Measurements from ENCODE around the gene MAD1L1.

MAD1L1 gene

DNA sequence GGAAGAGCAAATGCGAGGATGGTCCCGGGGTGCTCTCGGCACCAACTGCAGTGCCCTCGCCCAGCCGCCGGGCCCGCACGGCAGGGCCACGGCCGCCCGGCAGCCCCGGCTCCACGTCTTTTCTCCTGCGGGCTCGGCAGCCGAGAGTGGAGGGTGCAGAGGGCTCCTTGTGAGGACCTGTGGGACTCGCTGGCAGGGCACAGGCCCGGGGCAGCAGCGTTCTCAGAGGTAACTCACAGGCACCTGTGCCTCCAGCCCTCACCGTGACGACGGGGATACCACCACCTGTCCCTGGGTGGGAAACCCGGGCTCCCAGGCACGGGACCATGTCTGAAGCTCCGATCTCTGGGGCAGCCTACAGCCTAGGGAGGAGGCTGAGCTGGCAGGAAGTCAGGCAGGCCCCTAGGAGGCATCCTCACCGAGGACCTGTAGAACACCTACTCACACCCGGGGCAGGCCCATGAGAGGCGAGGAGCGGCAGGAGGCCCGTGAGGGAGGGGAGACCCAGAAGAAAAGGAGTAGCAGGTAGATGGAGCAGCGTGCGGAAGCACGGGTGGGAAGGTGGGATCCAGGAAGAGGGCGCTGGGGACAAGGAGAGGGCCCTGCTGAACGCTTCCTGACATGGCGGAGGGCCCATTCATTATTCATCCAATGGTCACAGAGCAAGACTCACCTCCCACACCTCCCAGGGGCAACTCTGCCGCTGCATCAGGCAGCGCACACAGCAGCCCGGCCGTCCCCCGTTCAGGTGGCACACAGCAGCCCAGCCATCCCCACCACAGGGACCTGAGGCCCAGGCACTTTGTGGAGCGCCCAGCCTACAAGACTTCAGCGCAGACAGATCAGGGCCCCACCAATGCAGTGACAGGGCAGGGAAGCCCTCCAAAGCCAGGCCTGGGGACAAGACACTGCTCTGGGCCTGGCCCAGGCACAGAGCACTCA is 244.9 kb downstream of the MAD1L1 start:
- TF ChIP-seq CTCF (IDR thresholded peaks at IDR 0.05; ENCODE audit: borderline replicate concordance, insufficient read depth, low read depth, low read length), result no peak

GRCh38 chr7:1987084-1987535 is 245.6 kb downstream of the MAD1L1 start:
- H3K4me3 ChIP-seq (ENCODE audit: low read depth, low read length), result no peak overlapping the region
- no peak for TF ChIP-seq CTCF (IDR thresholded peaks at IDR 0.05; ENCODE audit: borderline replicate concordance, insufficient read depth, low read depth, low read length)

More for the DNA sequence above, 244.9 kb downstream of the MAD1L1 start:
- H3K4me3 ChIP-seq (ENCODE audit: low read depth, low read length), result no peak overlapping the region

- no peak for TF ChIP-seq CTCF (IDR thresholded peaks at IDR 0.05; ENCODE audit: borderline replicate concordance, insufficient read depth, low read depth, low read length)
- H3K4me3 ChIP-seq (ENCODE audit: low read depth, low read length), result no peak overlapping the region
Observed at GRCh38 chr7:1986366-1987083, 246.2 kb downstream of the MAD1L1 start.

GRCh38 chr7:1985936-1986335 is 246.8 kb downstream of the MAD1L1 start:
- no peak overlapping the region for H3K4me3 ChIP-seq (ENCODE audit: low read depth, low read length)
- no peak for TF ChIP-seq CTCF (IDR thresholded peaks at IDR 0.05; ENCODE audit: borderline replicate concordance, insufficient read depth, low read depth, low read length)

- TF ChIP-seq CTCF (IDR thresholded peaks at IDR 0.05; ENCODE audit: borderline replicate concordance, insufficient read depth, low read depth, low read length), result no peak
- no peak overlapping the region for H3K4me3 ChIP-seq (ENCODE audit: low read depth, low read length)
Observed at GRCh38 chr7:1985042-1985441, 247.7 kb downstream of the MAD1L1 start.

- no peak for TF ChIP-seq CTCF (IDR thresholded peaks at IDR 0.05; ENCODE audit: borderline replicate concordance, insufficient read depth, low read depth, low read length)
- no peak overlapping the region for H3K4me3 ChIP-seq (ENCODE audit: low read depth, low read length)
Observed at GRCh38 chr7:1981878-1982230, 250.9 kb downstream of the MAD1L1 start.
